PFSK-1 (cell line): ENCODE data around the gene TP63.

Experiments
- FOXP2 ChIP-seq: optimal IDR thresholded peaks from 2 replicates; pipeline ENCODE3; 2011; ENCODE audit warnings: borderline replicate concordance, control low read depth, inconsistent platforms; ENCODE audit not compliant: insufficient read depth; ENCODE audit errors: extremely low read length, extremely low read depth
- POLR2AphosphoS5 ChIP-seq: IDR thresholded peaks from 2 replicates; pipeline ENCODE4 v1.6.1; 2012; ENCODE audit warnings: low read depth, mild to moderate bottlenecking, control low read depth, low read length, moderate library complexity
- SIN3A ChIP-seq: IDR thresholded peaks from 2 replicates; pipeline ENCODE4 v1.6.1; 2012; ENCODE audit warnings: mild to moderate bottlenecking, low read length, moderate library complexity, borderline replicate concordance; ENCODE audit not compliant: insufficient read depth
- TAF1 ChIP-seq: IDR thresholded peaks from 2 replicates; pipeline ENCODE4 v1.6.1; 2012; ENCODE audit warnings: low read length, control low read depth, borderline replicate concordance; ENCODE audit not compliant: insufficient read depth
- TF ChIP-seq, protein P1 (sequence below), 2 experiments: IDR thresholded peaks; 2 replicates each; pipeline versions ENCODE4 v1.6.1 to v1.8.0; 2011 to 2012; ENCODE audit warnings: low read depth in 2 of 2, low read length in 2 of 2, control low read depth in 1 of 2, inconsistent platforms in 1 of 2, mild to moderate bottlenecking in 1 of 2, moderate library complexity in 1 of 2; ENCODE audit not compliant: insufficient read depth in 1 of 2

TP63 gene

DNA sequence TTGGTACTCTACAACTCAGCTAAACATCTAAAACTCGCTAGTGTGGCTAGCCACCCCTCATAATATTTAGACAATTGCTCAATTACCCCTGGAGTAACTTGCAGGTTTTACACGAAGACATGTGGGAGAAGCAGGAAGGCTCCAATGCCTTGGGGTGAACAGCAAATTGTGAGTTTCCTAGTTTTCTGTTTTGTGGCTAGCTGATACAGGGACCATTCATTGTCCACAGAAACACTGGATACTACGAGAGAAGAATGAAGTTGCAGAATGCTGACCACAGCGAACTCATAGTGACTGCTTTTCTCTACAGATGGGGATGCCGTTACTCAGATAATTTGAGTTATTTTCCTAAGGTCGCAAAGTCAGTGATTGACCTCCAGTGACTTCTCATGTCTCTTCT is 276.6 kb downstream of the TP63 start:
- TF ChIP-seq TAF1 (no peak), POLR2AphosphoS5 (no peak), FOXP2 (no peak), SIN3A (no peak)
- TF ChIP-seq, protein P1, sequence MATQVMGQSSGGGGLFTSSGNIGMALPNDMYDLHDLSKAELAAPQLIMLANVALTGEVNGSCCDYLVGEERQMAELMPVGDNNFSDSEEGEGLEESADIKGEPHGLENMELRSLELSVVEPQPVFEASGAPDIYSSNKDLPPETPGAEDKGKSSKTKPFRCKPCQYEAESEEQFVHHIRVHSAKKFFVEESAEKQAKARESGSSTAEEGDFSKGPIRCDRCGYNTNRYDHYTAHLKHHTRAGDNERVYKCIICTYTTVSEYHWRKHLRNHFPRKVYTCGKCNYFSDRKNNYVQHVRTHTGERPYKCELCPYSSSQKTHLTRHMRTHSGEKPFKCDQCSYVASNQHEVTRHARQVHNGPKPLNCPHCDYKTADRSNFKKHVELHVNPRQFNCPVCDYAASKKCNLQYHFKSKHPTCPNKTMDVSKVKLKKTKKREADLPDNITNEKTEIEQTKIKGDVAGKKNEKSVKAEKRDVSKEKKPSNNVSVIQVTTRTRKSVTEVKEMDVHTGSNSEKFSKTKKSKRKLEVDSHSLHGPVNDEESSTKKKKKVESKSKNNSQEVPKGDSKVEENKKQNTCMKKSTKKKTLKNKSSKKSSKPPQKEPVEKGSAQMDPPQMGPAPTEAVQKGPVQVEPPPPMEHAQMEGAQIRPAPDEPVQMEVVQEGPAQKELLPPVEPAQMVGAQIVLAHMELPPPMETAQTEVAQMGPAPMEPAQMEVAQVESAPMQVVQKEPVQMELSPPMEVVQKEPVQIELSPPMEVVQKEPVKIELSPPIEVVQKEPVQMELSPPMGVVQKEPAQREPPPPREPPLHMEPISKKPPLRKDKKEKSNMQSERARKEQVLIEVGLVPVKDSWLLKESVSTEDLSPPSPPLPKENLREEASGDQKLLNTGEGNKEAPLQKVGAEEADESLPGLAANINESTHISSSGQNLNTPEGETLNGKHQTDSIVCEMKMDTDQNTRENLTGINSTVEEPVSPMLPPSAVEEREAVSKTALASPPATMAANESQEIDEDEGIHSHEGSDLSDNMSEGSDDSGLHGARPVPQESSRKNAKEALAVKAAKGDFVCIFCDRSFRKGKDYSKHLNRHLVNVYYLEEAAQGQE (IDR thresholded peaks at IDR 0.05; ENCODE audit: insufficient read depth in 1 of 2, low read depth in 2 of 2, low read length in 2 of 2), result no peak

DNA sequence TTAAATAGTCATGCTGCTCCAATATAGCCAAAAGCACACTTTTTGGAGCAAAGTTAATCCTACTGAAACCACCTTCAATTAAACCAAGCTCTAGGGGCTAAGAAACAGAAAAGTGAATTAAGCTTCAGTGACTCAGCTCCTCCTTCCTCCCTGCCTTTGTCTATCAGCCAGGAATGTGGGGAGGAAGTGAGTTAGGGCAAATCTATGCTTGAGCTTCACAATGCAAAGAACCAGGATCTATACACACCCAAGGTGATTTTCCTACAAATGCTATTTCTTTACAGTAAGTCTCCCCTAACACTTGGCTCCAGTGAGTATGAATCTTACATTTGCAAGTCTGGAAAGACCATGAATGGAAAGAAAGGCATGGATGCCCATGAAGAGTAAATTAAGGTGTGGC is 277.5 kb downstream of the TP63 start:
- TF ChIP-seq POLR2AphosphoS5, result no peak
- no peak for TF ChIP-seq TAF1
- no peak for TF ChIP-seq FOXP2
- TF ChIP-seq SIN3A, result no peak
- TF ChIP-seq, protein P1 (IDR thresholded peaks at IDR 0.05; ENCODE audit: insufficient read depth in 1 of 2, low read depth in 2 of 2, low read length in 2 of 2), result no peak

DNA sequence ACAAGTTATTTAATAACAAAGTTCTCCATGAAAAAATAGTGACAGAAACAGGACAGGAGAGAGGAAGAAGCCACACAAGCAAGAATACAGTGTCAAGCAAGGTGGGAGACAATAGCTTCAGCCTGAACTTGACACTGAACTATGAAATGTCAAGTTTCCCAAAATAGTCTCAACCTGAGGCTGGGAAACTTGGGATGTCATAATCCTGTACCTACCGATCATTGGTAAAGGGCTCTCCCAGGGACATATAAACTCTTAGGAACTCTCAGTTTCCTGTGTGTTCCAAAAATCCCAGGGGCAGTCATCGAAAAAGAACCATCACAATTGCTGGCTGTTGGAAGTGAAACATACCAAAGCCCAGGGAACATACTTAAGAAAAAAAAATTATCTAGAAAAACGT is 277.9 kb downstream of the TP63 start:
- TF ChIP-seq SIN3A (no peak), TAF1 (no peak), FOXP2 (no peak), POLR2AphosphoS5 (no peak)
- TF ChIP-seq, protein P1 (IDR thresholded peaks at IDR 0.05; ENCODE audit: insufficient read depth in 1 of 2, low read depth in 2 of 2, low read length in 2 of 2), result no peak

DNA sequence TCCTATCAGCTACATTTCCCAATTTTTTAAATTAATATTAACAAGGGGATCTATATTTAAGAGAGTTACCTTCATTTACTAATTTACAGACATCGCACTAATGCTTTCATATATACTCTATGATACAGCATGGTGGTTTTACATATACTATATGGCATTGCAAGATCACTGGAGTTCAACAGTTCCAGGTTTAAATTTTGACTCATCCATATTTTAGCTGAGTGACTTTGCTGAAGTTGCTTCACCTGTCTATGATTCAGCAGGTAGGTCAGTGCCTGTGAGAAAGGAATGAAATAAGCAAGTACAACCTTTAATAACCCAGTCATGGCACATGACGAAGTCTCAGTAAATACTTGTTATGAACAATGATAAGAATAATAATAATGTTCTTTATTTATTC is 278.4 kb downstream of the TP63 start:
- TF ChIP-seq POLR2AphosphoS5, result no peak
- TF ChIP-seq, protein P1 (IDR thresholded peaks at IDR 0.05; ENCODE audit: insufficient read depth in 1 of 2, low read depth in 2 of 2, low read length in 2 of 2), result no peak
- no peak for TF ChIP-seq SIN3A
- TF ChIP-seq TAF1, result no peak
- TF ChIP-seq FOXP2, result no peak

DNA sequence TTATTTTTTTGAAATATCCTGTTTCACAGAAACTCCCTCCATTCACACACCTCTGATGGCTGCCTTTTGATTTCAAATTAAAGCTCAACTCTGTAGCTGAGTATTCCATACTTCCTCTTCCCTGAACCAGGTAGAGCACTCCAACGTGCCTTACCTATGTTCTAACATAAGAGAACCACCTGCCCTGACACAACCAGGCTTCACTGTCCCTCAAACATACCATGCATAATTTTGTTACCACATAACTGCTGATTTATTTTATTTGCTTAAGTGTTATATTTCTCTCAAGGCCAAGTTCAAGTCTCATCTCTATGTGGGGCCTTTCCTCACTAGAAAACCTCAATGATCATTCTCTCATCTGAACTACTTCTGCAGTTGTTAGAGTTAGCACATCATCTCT is 279.8 kb downstream of the TP63 start:
- no peak for TF ChIP-seq POLR2AphosphoS5
